IMR-90 (cell line): ENCODE results near the gene RASGRF2. TPM values are rescaled to one million over a fixed set of nuclear protein-coding genes. Genes with fewer than 3 reads are reported as not detected.

ENCODE experiments used
- ATAC-seq: fragments of 200-7000 bp; cut with Tn5 transposase; 2 replicates; pipeline ENCODE4 v1.9.1; 2020; ENCODE audit warnings: low read depth, mild to moderate bottlenecking, moderate library complexity
- BruUV-seq: library from RNA; stranded (reverse); fragments of 400-500 nt; replicated peaks from 2 replicates; lab custom pipeline; 2021; lab: Mats Ljungman, UMichigan
- CTCF ChIA-PET: fragments of 300-600 bp; formaldehyde crosslinking; extraction: SDS; loops from one replicate; lab custom pipeline; 2021; ENCODE audit warnings: antibody characterized with exemption; lab: Yijun Ruan, JAX
- POLR2A ChIA-PET: fragments of 300-600 bp; sonication (Branson Sonifier 250); formaldehyde crosslinking; loops from one replicate; lab custom pipeline; 2022; ENCODE audit warnings: antibody characterized with exemption; ENCODE audit not compliant: unreplicated experiment; lab: Charles Lee
- DNase-seq: peaks from one replicate; pipeline ENCODE4 v3.0.0; 2013
- H2AFZ ChIP-seq: replicated peaks from 2 replicates; pipeline ENCODE3; 2013; ENCODE audit warnings: low read length, mild to moderate bottlenecking; ENCODE audit not compliant: poor library complexity
- H2AK5ac ChIP-seq: 2 replicates; pipeline ENCODE4 v1.6.1; 2013; ENCODE audit warnings: low read depth, low read length, inconsistent platforms
- H2AK9ac ChIP-seq: replicated peaks from 2 replicates; pipeline ENCODE3; 2013; ENCODE audit warnings: mild to moderate bottlenecking, low read depth, low read length, moderate library complexity; ENCODE audit not compliant: poor library complexity
- H2BK120ac ChIP-seq: 2 replicates; pipeline ENCODE4 v1.6.1; 2013; ENCODE audit warnings: low read depth, low read length, inconsistent platforms
- H2BK15ac ChIP-seq: 3 replicates; pipeline ENCODE4 v1.6.1; 2013; ENCODE audit warnings: low read depth, low read length, inconsistent platforms
- H2BK20ac ChIP-seq: 2 replicates; pipeline ENCODE4 v1.6.1; 2013; ENCODE audit warnings: low read depth, mild to moderate bottlenecking, inconsistent platforms, low read length, moderate library complexity
- H2BK5ac ChIP-seq: 2 replicates; pipeline ENCODE4 v1.6.1; 2013; ENCODE audit warnings: mild to moderate bottlenecking, low read depth, low read length, inconsistent platforms; ENCODE audit not compliant: poor library complexity, severe bottlenecking
- H3K14ac ChIP-seq: replicated peaks from 2 replicates; pipeline ENCODE4 v1.6.1; 2013; ENCODE audit warnings: low read depth, low read length, inconsistent platforms
- H3K18ac ChIP-seq: 2 replicates; pipeline ENCODE4 v1.6.1; 2013; ENCODE audit warnings: low read depth, low read length, control low read depth
- H3K23ac ChIP-seq: 2 replicates; pipeline ENCODE4 v1.6.1; 2013; ENCODE audit warnings: low read depth, low read length, inconsistent platforms
- H3K27ac ChIP-seq: 2 replicates; pipeline ENCODE4 v1.5.1; 2013; ENCODE audit warnings: mild to moderate bottlenecking, control low read depth, low read length; ENCODE audit not compliant: insufficient read depth
- H3K27me3 ChIP-seq: 2 replicates; pipeline ENCODE4 v1.6.1; 2013; ENCODE audit warnings: low read length; ENCODE audit not compliant: control insufficient read depth, insufficient read depth
- H3K36me3 ChIP-seq: 2 replicates; pipeline ENCODE4 v1.6.1; 2013; ENCODE audit warnings: low read length, mixed read lengths; ENCODE audit not compliant: control insufficient read depth, insufficient read depth
- H3K4ac ChIP-seq: 2 replicates; pipeline ENCODE4 v1.6.1; 2013; ENCODE audit warnings: low read depth, low read length, inconsistent platforms
- H3K4me1 ChIP-seq: 2 replicates; pipeline ENCODE4 v1.6.1; 2013; ENCODE audit warnings: low read length, mixed read lengths; ENCODE audit not compliant: control insufficient read depth, insufficient read depth
- H3K4me2 ChIP-seq: 2 replicates; pipeline ENCODE4 v1.6.1; 2013; ENCODE audit warnings: low read depth, mild to moderate bottlenecking, control low read depth, low read length, moderate library complexity
- H3K4me3 ChIP-seq: 2 replicates; pipeline ENCODE4 v1.5.1; 2013; ENCODE audit warnings: low read depth, mild to moderate bottlenecking, control low read depth, low read length, moderate library complexity; ENCODE audit not compliant: insufficient read depth
- H3K56ac ChIP-seq: 2 replicates; pipeline ENCODE4 v1.6.1; 2013; ENCODE audit warnings: low read length, inconsistent platforms; ENCODE audit not compliant: insufficient read depth; ENCODE audit errors: extremely low read depth
- H3K79me1 ChIP-seq, 2 experiments: 2 replicates each; pipeline ENCODE4 v1.6.1; 2013; ENCODE audit warnings: low read length in 2 of 2, inconsistent platforms in 1 of 2, low read depth in 1 of 2
- H3K9ac ChIP-seq: 2 replicates; pipeline ENCODE4 v1.6.1; 2013; ENCODE audit warnings: low read depth, low read length, control low read depth
- H3K9me1 ChIP-seq: 2 replicates; pipeline ENCODE4 v1.6.1; 2013; ENCODE audit warnings: low read length, inconsistent platforms; ENCODE audit not compliant: insufficient read depth
- H3K9me3 ChIP-seq: 2 replicates; pipeline ENCODE4 v1.6.1; 2013; ENCODE audit warnings: low read length; ENCODE audit not compliant: control insufficient read depth, insufficient read depth
- H4K20me1 ChIP-seq: 2 replicates; pipeline ENCODE4 v1.6.1; 2013; ENCODE audit warnings: low read length, inconsistent platforms; ENCODE audit not compliant: insufficient read depth
- H4K5ac ChIP-seq: 2 replicates; pipeline ENCODE4 v1.6.1; 2013; ENCODE audit warnings: mild to moderate bottlenecking, low read depth, low read length, control low read depth
- H4K8ac ChIP-seq, 2 experiments: 2 replicates each; pipeline ENCODE4 v1.6.1; 2013; ENCODE audit warnings: low read depth in 2 of 2, low read length in 2 of 2, control low read depth in 1 of 2, inconsistent platforms in 1 of 2
- H4K91ac ChIP-seq: 2 replicates; pipeline ENCODE4 v1.6.1; 2013; ENCODE audit warnings: low read depth, low read length, inconsistent platforms; ENCODE audit not compliant: insufficient read depth
- NFE2L2 ChIP-seq: fragments of 150-350 bp; IDR thresholded peaks from 2 replicates; pipeline ENCODE4 v1.6.1; 2016; ENCODE audit warnings: low read depth, mild to moderate bottlenecking, low read length
- WGBS, 2 experiments: methylation state at CpG; one replicate each; pipeline versions ENCODE4 v1.1.5 to v1.1.7; 2013; ENCODE audit warnings: missing lambda C conversion rate in 2 of 2; ENCODE audit not compliant: insufficient read length in 1 of 2; ENCODE audit errors: extremely low coverage in 2 of 2; 5-methylcytosine and 5-hydroxymethylcytosine counted together
- dilution Hi-C: fragments of 300-500 bp; cut with HindIII; formaldehyde crosslinking; loops from one replicate; pipeline ENCODE4 v1.14.3; 2018; ENCODE audit warnings: low sequenced_read_pairs; ENCODE audit not compliant: unreplicated experiment
- in situ Hi-C: fragments of 300-500 bp; cut with MboI; formaldehyde crosslinking; loops from 3 replicates; pipeline ENCODE4 v1.14.3; 2019; ENCODE audit warnings: low sequenced_read_pairs, inconsistent platforms, mixed read lengths
- intact Hi-C: fragments of 100-400 bp; cut with micrococcal nuclease; formaldehyde crosslinking; loops from 2 replicates; pipeline ENCODE4 v1.10.0; 2022
- polyA plus RNA-seq, 3 experiments: library from polyadenylated mRNA; depleted of rRNA; stranded (reverse); fragments of >200 nt; gene quantifications; 2 replicates each; pipeline ENCODE4 v1.2.3, GENCODE V29; 2012; ENCODE audit warnings: low replicate concordance in 1 of 3
- total RNA-seq: library from RNA; depleted of rRNA; stranded (reverse); fragments of >200 nt; gene quantifications from 2 replicates; pipeline ENCODE4 v1.2.3, GENCODE V29; 2012

Gene RASGRF2
- total and polyA plus RNA-seq, 2 of the 4 experiments (the other 2 are of a cell fraction) = 2.9 to 5.0 TPM

DNA sequence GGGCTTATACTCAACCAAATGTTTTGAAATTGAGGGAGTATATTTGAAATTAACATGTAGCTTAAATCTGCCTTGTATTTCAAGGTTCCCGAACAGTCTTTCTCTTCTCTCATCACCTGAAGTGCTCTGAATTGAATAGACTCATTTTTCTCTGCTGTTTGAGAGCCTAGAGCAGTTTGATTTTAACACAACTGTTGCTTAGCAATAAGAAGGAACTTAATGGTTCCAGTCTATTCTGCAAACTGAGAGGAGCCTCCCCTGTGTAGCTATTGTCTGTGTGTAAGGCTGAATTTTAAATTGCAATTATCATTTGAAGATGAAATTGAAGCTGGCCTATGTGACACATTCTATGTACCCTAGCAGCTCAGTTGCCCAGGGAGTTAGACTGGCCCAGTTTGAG, 185.9 kb downstream of the RASGRF2 start:
- CTCF ChIA-PET = interaction anchor here (1.3 kb wide), 1 partner anchor 11 kb away, joined by 5 read pairs; no protein-coding TSS in a partner anchor
- Histone ChIP-seq H4K20me1 (peaks cover 3% of the 10 kb centered on the region; the same call in 1 of the 2 replicates), H3K27ac (no peak overlapping the region), H3K18ac (no peak overlapping the region), H3K23ac (no peak overlapping the region), H3K14ac (no peak overlapping the region), H3K79me1 (peaks cover 3 to 17% of the 10 kb centered on the region in 2 experiments; a peak in 2 of 4 replicates), H2BK120ac (no peak overlapping the region), H2BK5ac (no peak overlapping the region), H3K9me1 (no peaks in the 10 kb centered on the region; the same call in 1 of the 2 replicates), H3K36me3 (no peaks in the 10 kb centered on the region), H3K9me3 (no peaks in the 10 kb centered on the region), H2BK15ac (no peak overlapping the region), H3K56ac (no peak overlapping the region), H3K4me2 (no peak overlapping the region), H4K5ac (no peak overlapping the region), H3K4ac (no peak overlapping the region), H2AK5ac (no peak overlapping the region), H4K91ac (no peak overlapping the region), H3K27me3 (no peaks in the 10 kb centered on the region), H3K4me1 (peaks cover 4% of the 10 kb centered on the region), H3K4me3 (no peak overlapping the region), H2BK20ac (no peak overlapping the region), H4K8ac (no peak overlapping the region), H2AFZ (no peak overlapping the region), H2AK9ac (no peak overlapping the region), H3K9ac (no peak overlapping the region)
- TF ChIP-seq NFE2L2 = no peak
- ATAC-seq (no peak), DNase-seq (no peak)
- no CpG with 5 or more reads among the region's 1 CpG for WGBS, 2 experiments
- no TSS peak for BruUV-seq
- intact Hi-C loops = no loop called here
- POLR2A ChIA-PET = no interaction called here
- in situ Hi-C loops = no loop called here
- dilution Hi-C loops = no loop called here
